Osteocyte (in vitro differentiated cells): ENCODE data around the gene VANGL1. TPM values are rescaled to one million over a fixed set of nuclear protein-coding genes. Genes with fewer than 3 reads are reported as not detected.
"Not testable (repeated sequence)": the region's sequence is repeated elsewhere in the genome, so short reads cannot be mapped to it uniquely, and the experiment has no call there.

Experiments
- DNase-seq: peaks from one replicate; pipeline ENCODE4 v3.0.0; 2021; ENCODE audit warnings: mixed read lengths; ENCODE audit not compliant: unreplicated experiment; ENCODE audit errors: extremely low spot score
- H3K27ac Mint-ChIP-seq: one replicate; pipeline ENCODE4 v1.8.0; 2021; ENCODE audit warnings: mild to moderate bottlenecking, mixed read lengths; ENCODE audit not compliant: unreplicated experiment
- H3K27me3 Mint-ChIP-seq: one replicate; pipeline ENCODE4 v1.8.0; 2021; ENCODE audit warnings: mixed read lengths; ENCODE audit not compliant: unreplicated experiment
- H3K36me3 Mint-ChIP-seq: one replicate; pipeline ENCODE4 v1.8.0; 2021; ENCODE audit warnings: mixed read lengths; ENCODE audit not compliant: unreplicated experiment
- H3K4me1 Mint-ChIP-seq: one replicate; pipeline ENCODE4 v1.8.0; 2021; ENCODE audit warnings: mixed read lengths; ENCODE audit not compliant: unreplicated experiment
- H3K4me3 Mint-ChIP-seq: one replicate; pipeline ENCODE4 v1.8.0; 2021; ENCODE audit warnings: mild to moderate bottlenecking, moderate library complexity, mixed read lengths; ENCODE audit not compliant: unreplicated experiment
- H3K9me3 Mint-ChIP-seq: one replicate; pipeline ENCODE4 v1.8.0; 2021; ENCODE audit warnings: mixed read lengths; ENCODE audit not compliant: unreplicated experiment
- total RNA-seq: library from RNA; stranded (reverse); gene quantifications from 2 replicates; pipeline ENCODE4 v1.2.1, GENCODE V29; 2021
- TF ChIP-seq, protein P1 (sequence below): fragments of 200-600 bp; sonication (generic); IDR thresholded peaks from 2 replicates; pipeline ENCODE4 v1.5.0; 2021; ENCODE audit warnings: antibody characterized with exemption, mild to moderate bottlenecking, moderate library complexity

Gene VANGL1
- total RNA-seq, 1 donor from 2014 or later, result 16.2 TPM

DNA sequence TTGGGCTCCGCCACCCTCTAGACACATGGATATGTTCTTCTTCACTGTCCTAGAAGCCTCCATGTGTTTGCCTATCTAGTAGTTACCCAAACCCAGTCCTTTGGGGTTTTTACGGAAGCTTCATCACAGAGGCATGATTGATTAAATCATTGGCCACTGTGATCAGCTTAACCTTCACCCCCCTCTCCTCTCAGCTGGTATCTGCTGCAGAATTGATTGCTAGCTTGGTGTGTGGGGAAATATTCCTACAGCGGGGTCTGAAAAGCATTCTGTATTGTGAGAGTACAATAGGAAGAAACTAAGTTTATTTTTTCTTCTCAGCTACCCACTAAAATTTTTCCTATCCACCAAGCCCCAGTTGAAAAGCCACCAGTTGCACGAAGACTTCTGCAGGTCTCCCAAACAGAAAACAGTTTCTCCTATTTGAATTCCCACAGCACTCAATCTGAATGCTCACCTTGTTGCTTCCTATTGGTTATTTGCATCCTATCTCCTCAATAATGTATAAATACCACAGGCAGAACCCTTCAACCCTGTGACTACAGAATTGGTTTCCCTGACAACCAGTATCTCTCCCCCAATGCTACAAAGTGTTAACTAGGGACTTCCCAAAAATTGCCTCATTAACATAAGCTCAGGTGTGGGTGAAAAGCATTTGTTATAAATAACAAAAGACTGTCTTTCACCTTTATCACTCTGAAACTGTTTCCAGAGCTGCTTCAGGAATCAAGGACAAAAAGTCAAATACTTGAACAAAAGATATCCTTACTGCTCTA, 9.3 kb upstream of the VANGL1 start:
- Mint-ChIP-seq H3K27ac (no peak overlapping the region), H3K4me3 (no peak overlapping the region), H3K36me3 (peaks cover 2% of the 10 kb centered on the region), H3K9me3 (peaks cover 28% of the 10 kb centered on the region), H3K4me1 (no peaks in the 10 kb centered on the region), H3K27me3 (peaks cover 75% of the 10 kb centered on the region)
- no peak for DNase-seq
- TF ChIP-seq, protein P1, sequence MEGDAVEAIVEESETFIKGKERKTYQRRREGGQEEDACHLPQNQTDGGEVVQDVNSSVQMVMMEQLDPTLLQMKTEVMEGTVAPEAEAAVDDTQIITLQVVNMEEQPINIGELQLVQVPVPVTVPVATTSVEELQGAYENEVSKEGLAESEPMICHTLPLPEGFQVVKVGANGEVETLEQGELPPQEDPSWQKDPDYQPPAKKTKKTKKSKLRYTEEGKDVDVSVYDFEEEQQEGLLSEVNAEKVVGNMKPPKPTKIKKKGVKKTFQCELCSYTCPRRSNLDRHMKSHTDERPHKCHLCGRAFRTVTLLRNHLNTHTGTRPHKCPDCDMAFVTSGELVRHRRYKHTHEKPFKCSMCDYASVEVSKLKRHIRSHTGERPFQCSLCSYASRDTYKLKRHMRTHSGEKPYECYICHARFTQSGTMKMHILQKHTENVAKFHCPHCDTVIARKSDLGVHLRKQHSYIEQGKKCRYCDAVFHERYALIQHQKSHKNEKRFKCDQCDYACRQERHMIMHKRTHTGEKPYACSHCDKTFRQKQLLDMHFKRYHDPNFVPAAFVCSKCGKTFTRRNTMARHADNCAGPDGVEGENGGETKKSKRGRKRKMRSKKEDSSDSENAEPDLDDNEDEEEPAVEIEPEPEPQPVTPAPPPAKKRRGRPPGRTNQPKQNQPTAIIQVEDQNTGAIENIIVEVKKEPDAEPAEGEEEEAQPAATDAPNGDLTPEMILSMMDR, result no peak

DNA sequence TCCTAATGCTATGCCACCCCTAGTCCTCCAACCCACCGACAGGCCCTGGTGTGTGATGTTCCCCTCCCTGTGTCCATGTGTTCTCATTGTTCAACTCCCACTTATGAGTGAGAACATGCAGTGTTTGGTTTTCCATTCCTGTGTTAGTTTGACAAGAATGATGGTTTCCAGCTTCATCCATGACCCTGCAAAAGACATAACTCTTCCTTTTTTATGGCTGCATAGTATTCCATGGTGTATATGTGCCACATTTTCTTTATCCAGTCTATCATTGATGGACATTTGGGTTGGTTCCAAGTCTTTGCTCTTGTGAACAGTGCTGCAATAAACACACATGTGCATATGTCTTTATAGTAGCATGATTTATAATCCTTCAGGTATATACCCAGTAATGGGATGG, 8.2 kb upstream of the VANGL1 start:
- H3K36me3 Mint-ChIP-seq, H3K4me1 Mint-ChIP-seq, H3K27ac Mint-ChIP-seq, H3K4me3 Mint-ChIP-seq, DNase-seq: not testable (repeated sequence)
- Mint-ChIP-seq H3K27me3 (peaks cover 76% of the 10 kb centered on the region), H3K9me3 (peaks cover 33% of the 10 kb centered on the region)

DNA sequence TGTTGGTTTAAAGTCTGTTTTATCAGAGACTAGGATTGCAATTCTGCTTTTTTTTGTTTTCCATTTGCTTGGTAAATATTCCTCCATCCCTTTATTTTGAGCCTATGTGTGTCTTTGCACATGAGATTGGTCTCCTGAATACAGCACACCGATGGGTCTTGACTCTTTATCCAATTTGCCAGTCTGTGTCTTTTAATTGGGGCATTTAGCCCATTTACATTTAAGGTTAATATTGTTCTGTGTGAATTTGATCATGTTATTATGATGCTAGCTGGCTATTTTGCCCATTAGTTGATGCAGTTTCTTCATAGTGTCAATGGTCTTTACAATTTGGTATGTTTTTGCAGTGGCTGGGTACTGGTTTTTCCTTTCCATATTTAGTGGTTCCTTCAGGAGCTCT, 4.5 kb upstream of the VANGL1 start:
- not testable (repeated sequence) for H3K36me3 Mint-ChIP-seq, DNase-seq, H3K4me1 Mint-ChIP-seq, H3K27ac Mint-ChIP-seq, H3K4me3 Mint-ChIP-seq
- Mint-ChIP-seq H3K9me3 (peaks cover 34% of the 10 kb centered on the region), H3K27me3 (peaks cover 48% of the 10 kb centered on the region)

DNA sequence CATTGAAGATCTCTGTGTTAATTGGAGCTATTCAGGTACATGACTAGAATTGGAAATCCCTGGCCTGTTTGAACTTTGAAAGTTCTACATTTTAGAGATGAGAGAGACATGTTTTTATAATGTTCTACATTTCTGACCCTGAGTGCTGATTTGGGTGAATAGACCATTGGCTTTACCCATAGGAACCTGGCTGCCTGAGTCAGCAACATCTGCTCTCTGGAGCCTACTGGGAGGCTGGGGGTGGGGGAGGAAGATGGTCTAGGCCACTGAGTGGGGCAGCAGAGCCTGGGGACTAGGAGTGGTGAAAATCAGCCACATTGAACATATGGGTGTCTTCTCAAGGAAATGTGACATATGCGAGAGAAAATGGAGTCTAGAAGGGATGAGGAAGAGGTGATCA, 1.4 kb upstream of the VANGL1 start:
- Mint-ChIP-seq H3K9me3 (peaks cover 28% of the 10 kb centered on the region), H3K36me3 (peaks cover 2% of the 10 kb centered on the region), H3K4me1 (peaks cover 12% of the 10 kb centered on the region), H3K4me3 (no peak overlapping the region), H3K27ac (no peak overlapping the region), H3K27me3 (peaks cover 26% of the 10 kb centered on the region)
- TF ChIP-seq, protein P1, result no peak
- no peak for DNase-seq

DNA sequence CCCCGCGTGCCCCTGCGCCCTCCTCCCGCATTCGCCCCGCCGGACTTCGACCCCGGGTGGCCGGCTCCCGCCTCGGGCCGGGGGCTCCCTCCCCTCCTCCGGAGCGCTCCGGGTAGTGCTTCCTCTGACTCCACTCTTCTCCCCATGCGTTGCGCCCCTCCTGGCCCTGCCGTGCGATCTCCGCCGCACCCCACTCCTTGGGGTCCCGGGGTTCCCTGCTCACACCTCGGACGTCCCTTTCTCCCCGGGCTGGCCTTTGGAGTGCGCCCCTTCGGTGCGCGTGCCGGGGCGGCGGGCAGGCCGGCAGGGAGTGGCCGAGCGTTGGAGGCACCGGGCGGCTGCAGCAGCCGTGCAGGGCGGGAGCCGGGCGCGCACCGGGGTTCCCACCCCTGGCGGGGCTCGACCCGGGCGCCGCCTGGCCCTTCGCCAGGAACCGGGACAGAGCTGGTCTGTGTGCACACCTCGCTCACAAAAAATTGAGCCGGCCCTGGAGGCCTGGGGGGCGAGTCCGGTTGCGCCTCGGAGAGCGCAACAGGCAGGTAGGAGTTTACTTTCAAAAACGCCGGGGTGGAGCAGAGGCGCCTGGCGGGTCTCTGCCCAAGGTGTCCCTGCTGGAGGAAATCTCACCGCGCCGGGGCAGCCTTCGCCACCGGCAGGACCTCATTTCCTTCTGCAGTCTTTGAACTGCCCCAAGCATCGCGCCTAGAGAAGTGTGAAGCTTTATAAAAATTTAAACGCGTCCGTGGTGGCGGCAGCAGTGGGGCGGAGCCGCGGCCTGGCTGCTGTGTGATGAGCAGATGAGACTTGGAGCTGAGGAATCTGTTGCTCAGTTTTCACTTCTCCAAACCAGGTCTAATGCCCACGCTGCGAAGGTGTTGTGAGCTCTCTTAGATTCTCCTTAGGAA, 650 bp downstream of the VANGL1 start:
- no peak for DNase-seq
- TF ChIP-seq, protein P1, result peak; percentile 15
- H3K27ac Mint-ChIP-seq, result peak overlapping the region; percentile 83

DNA sequence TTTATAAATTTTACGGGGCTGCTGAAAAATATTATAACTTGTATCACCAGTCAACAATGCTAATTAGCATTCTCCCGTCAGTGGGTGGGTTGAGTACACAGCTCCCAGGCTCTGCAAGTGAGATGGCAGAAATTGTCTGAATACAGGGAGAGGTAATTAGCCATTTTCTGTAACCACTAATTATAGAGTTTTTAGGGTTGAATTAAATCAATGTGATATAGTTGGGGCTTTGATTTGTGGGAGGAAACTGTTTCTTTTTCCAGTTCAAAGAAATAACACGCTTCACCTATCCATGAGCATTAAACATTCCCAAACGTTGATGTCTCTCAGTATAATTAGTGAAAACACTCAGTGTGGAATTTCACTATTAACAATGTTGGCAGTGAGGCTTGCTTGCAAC, 1.5 kb downstream of the VANGL1 start:
- H3K36me3 Mint-ChIP-seq, result peaks cover 2% of the 10 kb centered on the region
- H3K4me3 Mint-ChIP-seq, result peak overlapping the region; percentile 84
- TF ChIP-seq, protein P1, result no peak
- H3K4me1 Mint-ChIP-seq, result peaks cover 12% of the 10 kb centered on the region
- peaks cover 5% of the 10 kb centered on the region for H3K27me3 Mint-ChIP-seq
- peak overlapping the region; percentile 83 for H3K27ac Mint-ChIP-seq
- DNase-seq, result no peak
- H3K9me3 Mint-ChIP-seq, result peaks cover 6% of the 10 kb centered on the region

More for the DNA sequence above, 650 bp downstream of the VANGL1 start:
- peak overlapping the region; percentile 84 for H3K4me3 Mint-ChIP-seq
- H3K36me3 Mint-ChIP-seq, result peaks cover 2% of the 10 kb centered on the region
- H3K27me3 Mint-ChIP-seq, result peaks cover 12% of the 10 kb centered on the region
- H3K4me1 Mint-ChIP-seq, result peaks cover 12% of the 10 kb centered on the region
- peaks cover 13% of the 10 kb centered on the region for H3K9me3 Mint-ChIP-seq
